ENCODE measurements around the gene AIF1L. TPM values are rescaled to one million over a fixed set of nuclear protein-coding genes. Genes with fewer than 3 reads are reported as not detected.

AIF1L gene
- total and polyA plus RNA-seq, 2 experiments from 2014 or later: 14.3 to 18.8 TPM

DNA sequence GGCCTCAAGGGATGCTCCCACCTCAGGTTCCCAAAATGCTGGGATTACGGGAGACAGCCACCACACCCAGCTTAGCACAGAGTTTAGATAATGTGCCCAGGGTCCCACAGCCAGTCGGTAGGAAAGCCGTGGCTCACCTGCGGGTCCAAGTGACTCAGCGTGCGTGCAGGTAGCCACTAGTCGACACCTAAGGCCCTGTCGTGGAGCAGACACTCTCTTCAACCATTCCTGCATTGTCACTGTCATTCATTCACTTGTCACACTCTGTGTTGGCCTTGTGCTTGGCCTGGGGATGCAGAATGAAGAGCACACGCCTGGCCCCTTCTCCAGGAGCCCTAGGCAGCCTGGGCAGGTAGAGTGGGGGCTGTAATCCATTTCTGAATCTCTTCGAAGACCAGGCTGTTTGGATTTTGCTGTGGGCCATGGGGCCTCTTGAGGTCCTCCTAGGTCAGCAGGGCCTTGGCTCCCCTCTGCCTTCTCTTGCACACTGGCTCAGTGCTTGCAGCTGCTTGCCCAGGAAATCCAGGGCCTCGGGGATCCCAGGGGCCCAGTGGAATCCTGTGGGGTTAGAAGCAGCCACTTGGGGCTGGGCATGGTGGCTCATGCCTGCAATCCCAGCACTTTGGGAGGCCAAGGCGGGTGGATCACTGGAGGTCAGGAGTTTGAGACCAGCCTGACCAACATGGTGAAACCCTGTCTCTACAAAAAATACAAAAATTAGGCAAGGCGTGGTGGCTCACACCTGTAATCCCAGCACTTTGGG, 6.1 kb upstream of the AIF1L start:
- Histone ChIP-seq H3K36me3 (no peaks in the 10 kb centered on the region), H3K4me3 (no peak overlapping the region), H3K9me3 (ENCODE audit: low read depth) (no peaks in the 10 kb centered on the region), H3K27ac (no peak overlapping the region), H3K4me1 (ENCODE audit: low read depth) (no peaks in the 10 kb centered on the region), H3K27me3 (no peaks in the 10 kb centered on the region)
- no peak for DNase-seq (ENCODE audit: low read depth in 1 of 2, low spot score in 1 of 2)
- TF ChIP-seq, protein P1, sequence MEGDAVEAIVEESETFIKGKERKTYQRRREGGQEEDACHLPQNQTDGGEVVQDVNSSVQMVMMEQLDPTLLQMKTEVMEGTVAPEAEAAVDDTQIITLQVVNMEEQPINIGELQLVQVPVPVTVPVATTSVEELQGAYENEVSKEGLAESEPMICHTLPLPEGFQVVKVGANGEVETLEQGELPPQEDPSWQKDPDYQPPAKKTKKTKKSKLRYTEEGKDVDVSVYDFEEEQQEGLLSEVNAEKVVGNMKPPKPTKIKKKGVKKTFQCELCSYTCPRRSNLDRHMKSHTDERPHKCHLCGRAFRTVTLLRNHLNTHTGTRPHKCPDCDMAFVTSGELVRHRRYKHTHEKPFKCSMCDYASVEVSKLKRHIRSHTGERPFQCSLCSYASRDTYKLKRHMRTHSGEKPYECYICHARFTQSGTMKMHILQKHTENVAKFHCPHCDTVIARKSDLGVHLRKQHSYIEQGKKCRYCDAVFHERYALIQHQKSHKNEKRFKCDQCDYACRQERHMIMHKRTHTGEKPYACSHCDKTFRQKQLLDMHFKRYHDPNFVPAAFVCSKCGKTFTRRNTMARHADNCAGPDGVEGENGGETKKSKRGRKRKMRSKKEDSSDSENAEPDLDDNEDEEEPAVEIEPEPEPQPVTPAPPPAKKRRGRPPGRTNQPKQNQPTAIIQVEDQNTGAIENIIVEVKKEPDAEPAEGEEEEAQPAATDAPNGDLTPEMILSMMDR (IDR thresholded peaks at IDR 0.05; ENCODE audit: low read depth, low read length): no peak

DNA sequence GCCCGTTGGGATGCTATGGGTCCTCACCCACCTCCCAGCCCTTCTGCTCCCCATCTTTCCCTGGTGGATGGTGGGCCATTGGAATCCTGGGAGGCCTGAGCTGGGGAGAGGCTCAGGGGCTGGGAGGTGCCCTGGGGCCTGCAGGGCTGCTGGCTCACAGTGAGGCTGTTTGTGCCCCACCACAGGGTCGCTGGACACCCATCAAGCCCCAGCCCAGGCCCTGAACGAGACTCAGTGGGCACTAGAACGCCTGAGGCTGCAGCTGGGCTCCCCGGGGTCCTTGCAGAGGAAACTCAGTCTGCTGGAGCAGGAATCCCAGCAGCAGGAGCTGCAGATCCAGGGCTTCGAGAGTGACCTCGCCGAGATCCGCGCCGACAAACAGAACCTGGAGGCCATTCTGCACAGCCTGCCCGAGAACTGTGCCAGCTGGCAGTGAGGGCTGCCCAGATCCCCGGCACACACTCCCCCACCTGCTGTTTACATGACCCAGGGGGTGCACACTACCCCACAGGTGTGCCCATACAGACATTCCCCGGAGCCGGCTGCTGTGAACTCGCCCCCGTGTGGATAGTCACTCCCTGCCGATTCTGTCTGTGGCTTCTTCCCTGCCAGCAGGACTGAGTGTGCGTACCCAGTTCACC, 4.9 kb upstream of the AIF1L start:
- no peak overlapping the region for H3K27ac ChIP-seq

DNA sequence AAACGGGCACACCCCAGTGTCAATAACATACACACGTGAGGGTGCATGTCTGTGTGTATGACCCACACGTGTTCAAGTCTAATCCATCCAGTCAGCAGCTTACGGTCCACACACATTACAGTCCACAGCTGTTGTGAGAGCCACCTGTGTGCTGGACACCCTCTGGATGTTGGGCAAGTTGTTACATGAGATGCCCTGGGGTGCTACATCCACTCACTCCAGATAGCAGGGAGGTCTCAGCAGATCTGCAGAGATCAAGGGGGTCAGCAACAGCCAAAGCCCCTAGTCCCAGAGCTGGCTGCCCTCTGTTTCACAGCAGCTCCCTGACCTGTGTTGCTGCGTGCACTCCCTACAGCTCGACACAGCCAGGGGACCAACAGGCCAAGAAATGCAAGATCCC, 4.3 kb upstream of the AIF1L start:
- Histone ChIP-seq H3K27me3 (no peaks in the 10 kb centered on the region), H3K9me3 (ENCODE audit: low read depth) (no peaks in the 10 kb centered on the region), H3K4me1 (ENCODE audit: low read depth) (no peaks in the 10 kb centered on the region), H3K27ac (no peak overlapping the region), H3K36me3 (no peaks in the 10 kb centered on the region), H3K4me3 (no peak overlapping the region)
- TF ChIP-seq, protein P1 (IDR thresholded peaks at IDR 0.05; ENCODE audit: low read depth, low read length): no peak
- no peak for DNase-seq (ENCODE audit: low read depth in 1 of 2, low spot score in 1 of 2)

More for the DNA sequence above, 4.9 kb upstream of the AIF1L start:
- H3K4me3 ChIP-seq: no peak overlapping the region
- no peaks in the 10 kb centered on the region for H3K27me3 ChIP-seq
- DNase-seq (ENCODE audit: low read depth in 1 of 2, low spot score in 1 of 2): no peak
- no peaks in the 10 kb centered on the region for H3K9me3 ChIP-seq (ENCODE audit: low read depth)
- TF ChIP-seq, protein P1 (IDR thresholded peaks at IDR 0.05; ENCODE audit: low read depth, low read length): no peak
- no peaks in the 10 kb centered on the region for H3K36me3 ChIP-seq
- H3K4me1 ChIP-seq (ENCODE audit: low read depth): no peaks in the 10 kb centered on the region

DNA sequence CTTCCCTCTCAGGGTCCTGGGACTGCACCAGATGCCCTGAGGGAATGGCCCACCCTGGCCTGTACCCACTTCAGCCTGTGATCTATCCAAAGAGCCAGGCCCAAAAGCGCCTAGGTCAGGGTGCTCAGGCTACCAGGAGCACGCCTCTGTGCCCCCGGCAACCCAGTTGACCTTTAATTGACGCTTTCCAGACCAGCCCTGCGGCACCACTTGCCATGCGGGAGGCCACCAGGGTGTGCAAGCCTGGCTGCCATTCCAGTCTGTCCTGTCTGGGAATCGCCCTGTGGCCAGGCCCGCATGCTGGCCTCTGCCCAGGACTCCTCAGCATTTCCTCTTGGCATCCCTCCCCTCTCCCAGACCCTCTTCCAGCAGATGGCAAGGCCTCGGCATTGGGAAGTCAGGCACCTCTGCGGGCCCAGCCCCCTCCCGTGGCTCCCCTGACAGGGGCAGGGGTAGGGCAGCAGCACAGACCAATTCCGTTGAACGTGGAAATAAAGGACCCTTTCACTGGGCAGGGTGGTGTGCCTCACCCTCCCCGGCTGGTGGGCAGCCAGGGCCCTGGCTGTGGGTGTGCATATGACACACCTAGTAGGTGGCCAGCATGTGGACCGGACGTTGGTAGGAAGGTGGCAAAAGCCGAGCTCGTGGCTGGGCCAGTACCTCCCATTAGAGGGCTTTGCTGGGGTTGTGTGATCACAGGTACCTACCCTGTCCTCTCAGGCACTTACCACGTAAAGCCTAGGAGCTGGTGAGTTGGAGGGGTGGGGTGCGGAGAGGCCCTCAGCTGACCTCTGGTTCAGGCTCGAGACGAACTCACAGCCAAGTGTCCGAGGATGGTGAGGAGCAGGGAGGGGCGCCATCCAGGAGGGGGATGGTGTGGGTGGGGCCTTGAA, 3.5 kb upstream of the AIF1L start:
- Histone ChIP-seq H3K4me3 (no peak overlapping the region), H3K36me3 (no peaks in the 10 kb centered on the region), H3K27ac (no peak overlapping the region), H3K27me3 (no peaks in the 10 kb centered on the region), H3K4me1 (ENCODE audit: low read depth) (no peaks in the 10 kb centered on the region), H3K9me3 (ENCODE audit: low read depth) (no peaks in the 10 kb centered on the region)
- no peak for DNase-seq (ENCODE audit: low read depth in 1 of 2, low spot score in 1 of 2)
- TF ChIP-seq, protein P1 (IDR thresholded peaks at IDR 0.05; ENCODE audit: low read depth, low read length): no peak

DNA sequence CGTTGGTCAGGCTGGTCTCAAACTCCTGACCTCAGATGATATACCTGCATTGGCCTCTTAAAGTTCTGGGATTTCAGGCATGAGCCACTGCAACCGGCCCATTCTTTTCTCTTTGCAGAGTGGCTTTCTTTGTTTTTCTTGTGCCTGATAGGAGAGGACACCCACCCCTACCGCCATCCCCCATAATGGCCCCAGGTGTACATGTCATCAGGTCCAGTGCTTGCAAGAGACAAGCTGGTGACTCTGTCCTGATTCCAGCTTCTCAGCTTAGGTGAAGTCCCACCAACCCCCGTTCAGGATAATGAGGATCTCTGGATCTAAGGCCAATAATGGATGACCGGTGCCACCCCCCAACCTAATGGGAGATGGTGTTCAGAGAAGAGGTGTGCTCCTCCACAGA, 2.3 kb upstream of the AIF1L start:
- Histone ChIP-seq H3K27me3 (no peaks in the 10 kb centered on the region), H3K9me3 (ENCODE audit: low read depth) (no peaks in the 10 kb centered on the region), H3K4me3 (no peak overlapping the region), H3K27ac (no peak overlapping the region), H3K36me3 (no peaks in the 10 kb centered on the region), H3K4me1 (ENCODE audit: low read depth) (no peaks in the 10 kb centered on the region)
- TF ChIP-seq, protein P1 (IDR thresholded peaks at IDR 0.05; ENCODE audit: low read depth, low read length): no peak
- DNase-seq (ENCODE audit: low read depth in 1 of 2, low spot score in 1 of 2): no peak
